ENCODE measurements around the gene PPP1R7.
"Not testable (repeated sequence)": the region's sequence is repeated elsewhere in the genome, so short reads cannot be mapped to it uniquely, and the experiment has no call there.

Gene PPP1R7

DNA sequence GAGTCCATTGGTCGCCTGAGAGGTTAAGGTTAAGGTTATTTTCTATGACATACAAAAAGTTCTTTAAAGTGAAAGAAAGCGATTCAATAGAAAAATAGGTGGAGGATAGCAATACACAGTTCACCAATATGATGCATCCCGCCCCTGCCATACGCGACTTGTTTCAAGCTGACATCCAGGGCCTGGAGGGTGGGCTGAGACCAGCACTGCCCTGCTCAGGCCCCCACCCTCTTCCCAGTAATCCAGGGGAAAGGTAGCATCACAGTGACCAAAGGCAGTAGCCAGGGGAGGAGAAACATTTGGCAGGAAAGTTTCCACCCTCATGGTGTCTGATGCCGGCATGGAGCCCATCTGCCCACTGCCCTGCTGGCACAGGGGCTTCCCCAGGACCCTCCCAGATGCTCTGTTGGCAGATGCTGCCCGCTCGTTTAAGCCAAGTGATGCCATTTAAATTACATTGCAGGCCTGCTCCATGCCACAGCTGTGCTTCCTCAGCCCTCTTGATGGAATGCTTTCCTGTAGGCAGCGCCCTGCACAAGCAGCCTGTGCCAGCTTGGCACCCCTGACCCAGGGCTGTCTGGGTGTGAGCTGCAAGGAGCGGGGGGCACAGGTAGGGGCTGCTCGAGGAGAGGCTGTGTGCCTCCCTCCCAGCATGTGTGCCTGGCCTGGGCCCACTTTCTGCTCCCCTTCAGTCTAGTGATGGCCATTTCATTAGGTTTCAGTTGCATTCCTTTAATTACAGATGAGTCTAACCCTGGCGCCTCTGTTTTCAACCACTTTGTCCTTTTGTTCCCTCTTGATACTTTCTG lies 27.5 kb downstream of the PPP1R7 start:
- FAIRE-seq: no peak

DNA sequence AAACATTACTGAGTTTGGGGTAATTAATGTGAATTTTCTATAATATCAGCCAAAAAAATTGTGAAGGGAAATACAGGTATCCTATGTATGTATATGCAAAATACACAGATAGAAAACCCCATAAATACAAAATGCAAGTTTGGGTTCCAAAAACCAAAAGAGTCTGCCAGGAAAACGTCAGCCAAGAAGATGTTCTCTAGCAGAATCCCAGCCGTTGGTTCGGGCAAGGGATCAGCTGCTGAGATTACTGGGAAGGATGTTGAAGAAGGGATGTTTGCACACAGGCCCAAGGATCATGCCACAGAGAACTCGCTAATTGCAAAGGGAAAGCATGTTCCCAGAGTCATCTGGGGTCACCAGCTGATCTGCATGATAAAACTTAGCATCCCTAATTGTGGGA lies 28.7 kb downstream of the PPP1R7 start:
- no peak for FAIRE-seq

DNA sequence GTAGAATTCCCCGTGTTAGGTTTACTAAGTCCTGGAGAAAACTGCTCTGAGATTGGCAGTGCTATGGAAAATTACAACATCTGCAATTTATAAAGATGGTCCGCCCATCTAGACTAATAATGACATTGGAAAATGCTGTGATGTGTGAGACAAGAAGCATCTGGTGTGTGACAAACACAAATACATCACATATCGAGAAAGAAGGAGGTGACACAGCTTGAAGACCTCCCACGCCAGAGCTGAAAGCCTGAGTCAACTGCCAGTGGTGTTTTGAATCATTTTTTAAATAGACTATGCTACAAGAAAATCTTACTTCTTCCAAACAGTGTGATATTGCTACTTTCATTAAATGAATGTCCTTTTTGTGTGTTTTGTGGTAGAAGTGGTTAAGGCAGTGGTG lies 29.6 kb downstream of the PPP1R7 start:
- FAIRE-seq: no peak

DNA sequence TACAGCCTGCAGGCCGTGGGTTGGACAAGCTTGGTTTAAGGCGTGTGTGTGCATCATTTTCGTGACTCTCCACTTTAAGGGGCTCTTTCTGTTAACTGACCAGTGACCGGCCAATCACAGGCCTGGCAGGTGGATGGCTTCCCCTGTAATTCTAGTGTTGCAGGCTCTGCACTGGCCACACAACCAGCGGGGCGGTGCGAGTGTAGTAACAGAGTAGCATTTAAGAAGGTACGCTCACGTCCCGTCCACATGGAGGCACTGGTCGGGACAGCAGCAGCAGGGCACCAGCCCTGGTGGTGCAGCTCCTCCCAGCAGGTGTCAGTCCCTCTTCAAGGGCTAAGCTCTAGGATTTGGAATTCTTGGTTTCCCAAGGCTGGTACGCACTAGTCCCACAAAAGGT lies 30.2 kb downstream of the PPP1R7 start:
- no peak for FAIRE-seq

DNA sequence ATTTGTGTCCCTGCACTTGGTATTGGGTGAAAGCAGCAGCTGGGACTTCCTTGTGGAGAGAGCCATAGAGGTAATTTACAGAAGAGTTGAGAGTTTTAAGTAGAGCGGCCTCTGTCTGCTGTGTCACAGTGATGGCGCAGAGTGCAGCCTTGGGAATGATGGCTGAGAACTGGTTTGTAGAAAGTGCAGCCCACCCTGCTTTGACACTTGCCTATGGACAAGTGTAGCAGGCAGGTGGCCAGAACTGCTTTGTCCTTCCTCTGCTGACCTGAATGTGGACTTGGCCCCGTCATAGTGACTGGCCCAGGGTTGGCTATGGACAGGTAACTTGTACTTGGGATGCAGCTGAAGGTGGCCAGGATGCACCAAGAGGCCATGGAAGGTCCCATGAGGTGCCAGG lies 31.9 kb downstream of the PPP1R7 start:
- FAIRE-seq: no peak

DNA sequence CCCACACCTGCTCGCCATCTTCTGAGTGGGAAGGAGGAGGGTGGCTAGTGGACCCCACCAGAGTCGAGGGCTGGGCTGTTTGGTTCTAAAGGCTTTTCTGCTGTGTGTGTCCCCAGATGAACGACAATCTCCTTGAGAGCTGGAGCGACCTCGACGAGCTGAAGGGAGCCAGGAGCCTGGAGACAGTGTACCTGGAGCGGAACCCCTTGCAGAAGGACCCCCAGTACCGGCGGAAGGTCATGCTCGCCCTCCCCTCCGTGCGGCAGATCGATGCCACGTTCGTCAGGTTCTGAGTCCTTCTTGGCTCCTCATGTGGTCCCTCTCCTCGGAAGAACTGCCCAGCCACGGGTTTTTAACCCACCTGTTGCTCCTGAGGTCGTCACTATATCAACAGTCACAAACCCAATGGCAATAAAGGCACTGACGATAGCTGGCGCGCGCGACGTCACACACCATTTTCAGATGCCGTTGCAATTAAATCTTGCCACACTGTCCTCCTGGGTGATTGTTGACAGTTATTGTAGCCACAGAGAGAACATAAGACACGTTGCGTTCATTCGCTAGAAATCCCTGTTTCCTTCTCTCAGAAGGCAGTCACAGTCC lies 32.4 kb downstream of the PPP1R7 start:
- no peak for FAIRE-seq

DNA sequence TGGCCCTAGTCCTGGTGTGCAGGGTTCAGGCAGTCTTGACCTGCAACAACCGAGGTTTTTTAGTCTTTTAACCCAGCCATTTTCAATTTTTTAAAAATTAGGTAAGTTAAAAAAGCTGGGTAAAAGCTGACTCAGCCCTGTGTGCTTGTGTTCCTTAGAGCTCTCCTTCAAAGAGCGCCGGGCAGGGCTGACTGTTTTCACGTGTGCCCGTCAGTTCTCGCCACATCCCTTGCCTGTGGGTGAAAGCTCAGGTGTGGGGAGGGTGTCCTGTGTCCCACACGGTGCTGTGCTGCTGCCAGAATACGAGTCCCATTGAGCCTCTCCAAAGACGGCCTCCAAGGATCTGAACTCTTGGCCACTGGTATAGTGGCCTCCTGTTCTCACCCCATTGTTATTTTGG lies 33.0 kb downstream of the PPP1R7 start:
- FAIRE-seq: no peak

DNA sequence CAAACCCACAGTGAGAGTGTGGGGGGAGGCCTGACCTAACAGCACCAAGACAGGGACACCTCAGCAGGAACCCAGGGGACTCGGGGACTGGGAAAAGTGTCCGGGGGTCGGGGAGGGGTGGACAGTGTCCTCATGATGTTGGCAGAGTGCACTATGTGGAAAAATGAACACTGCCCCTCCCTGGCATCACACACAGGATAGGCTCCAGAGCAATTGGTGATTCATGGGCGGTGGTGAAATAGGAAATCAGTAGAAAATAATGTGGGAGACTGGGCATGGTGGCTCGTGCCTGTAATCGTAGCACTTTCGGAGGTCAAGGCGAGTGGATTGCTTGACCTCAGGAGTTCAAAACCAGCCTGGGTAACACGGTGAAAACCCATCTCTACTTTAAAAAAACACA lies 34.6 kb downstream of the PPP1R7 start:
- FAIRE-seq: no peak

DNA sequence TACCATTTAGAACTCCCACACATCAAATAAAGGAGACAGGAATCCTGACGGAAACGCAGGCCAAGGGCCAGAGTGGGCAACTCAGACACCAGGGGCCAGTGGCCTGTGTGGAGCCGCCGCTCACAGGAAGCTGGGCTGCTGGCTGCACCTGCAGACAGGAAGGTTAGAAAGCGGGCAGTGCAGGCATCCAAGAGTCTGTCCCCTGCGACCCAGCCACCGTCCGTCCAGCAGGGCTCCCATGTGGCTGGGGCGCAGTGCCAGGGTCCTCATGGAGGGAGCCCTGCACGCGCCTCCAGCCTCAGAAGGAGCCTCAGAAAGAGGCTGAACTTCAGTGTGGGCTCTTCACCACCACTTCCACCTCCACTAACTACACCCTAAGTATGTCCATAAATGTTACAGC lies 35.7 kb downstream of the PPP1R7 start:
- FAIRE-seq: no peak

DNA sequence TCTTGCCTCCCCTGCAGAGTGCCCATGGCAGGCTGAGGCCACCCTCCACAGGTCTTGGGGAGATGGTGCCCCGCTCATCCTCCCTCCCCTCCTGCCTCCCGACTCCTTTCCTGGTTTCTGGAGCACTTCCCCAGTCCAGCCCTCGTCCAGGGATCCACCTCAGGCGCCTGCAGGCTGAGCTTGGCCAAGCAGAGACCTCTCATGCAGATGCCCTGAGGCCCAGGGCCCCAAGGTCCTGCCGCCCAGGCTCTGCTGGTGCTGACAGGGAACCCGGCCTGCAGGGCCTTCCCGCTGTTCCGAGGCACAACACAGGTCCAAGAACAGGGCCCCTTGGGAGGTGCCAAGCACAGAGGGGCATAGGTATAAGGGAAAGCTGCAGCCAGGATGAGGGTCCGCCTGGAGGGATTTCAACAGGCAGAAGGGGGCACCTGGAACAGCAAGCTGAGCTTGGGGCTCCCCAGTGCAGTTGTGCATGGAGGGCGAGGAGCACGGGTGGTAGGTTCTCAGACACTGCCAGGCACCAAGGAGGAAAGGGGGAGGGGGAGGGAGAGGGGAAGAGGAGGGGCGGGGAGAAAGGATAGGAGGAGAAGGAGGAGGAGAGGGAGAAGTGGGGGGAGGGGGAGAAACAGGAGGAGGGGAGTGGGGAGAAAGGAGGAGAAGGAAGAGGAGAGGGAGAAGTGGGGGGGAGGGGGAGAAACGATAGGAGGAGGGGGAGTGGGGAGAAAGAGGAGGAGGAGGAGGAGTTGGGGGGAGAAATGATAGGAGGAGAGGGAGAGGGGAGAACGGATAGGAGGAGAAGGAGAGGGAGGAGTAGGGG lies 37.0 kb downstream of the PPP1R7 start:
- no peak for FAIRE-seq

DNA sequence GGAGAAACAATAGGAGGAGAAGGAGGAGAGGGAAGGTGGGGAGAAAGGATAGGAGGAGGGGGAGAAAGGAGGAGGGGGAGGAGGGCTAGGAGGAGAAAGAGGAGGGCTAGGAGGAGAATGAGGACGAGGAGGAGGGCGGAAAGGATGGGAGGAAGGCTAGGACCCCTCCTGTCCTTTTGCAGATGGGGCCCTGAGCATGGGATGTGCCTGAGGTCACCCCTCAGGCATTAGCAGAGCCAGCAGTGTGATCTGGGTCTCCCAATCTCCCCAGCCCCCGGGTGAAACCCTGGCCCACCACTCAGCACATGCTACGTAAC lies 37.6 kb downstream of the PPP1R7 start:
- FAIRE-seq: no peak

DNA sequence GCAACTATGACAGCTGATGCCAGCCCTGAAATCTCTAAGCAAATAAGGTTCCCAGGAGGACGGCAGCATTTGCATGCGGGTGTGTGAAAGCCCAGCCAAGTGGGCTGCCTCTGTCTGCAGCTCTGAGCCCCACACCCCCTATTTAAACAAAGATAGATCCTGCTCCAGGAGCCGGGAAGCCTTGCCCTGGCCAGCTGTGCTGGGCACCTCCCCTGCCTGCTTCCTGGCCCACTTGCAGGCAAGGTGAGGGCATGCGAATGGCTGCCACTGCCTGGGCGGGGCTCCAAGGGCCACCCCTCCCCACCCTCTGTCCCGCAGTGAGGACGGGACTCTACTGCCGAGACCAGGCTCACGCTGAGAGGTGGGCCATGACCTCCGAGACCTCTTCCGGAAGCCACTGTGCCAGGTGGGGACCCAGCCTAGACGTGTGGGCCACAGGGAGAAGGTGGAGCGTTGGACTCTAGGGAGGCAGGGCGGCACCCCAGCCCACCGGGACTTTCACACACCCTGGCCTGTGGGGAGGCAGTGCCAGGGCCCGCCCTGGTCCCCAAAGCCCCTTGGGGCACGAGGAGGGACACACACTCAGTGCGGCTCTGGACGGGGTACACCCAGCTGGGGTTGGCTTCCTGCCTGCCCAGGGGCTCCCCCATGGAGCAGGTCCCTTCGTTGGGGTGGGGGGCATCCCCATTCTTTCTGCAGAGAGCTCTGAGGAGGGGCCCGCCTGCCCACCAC lies 38.3 kb downstream of the PPP1R7 start, which contains the start of gene ANO7:
Gene ANO7, plus strand, starts transcription at position 317 of the 732 bp plus-strand sequence. CDS start 1,387 bp downstream, outside the sequence.
- FAIRE-seq: no peak

DNA sequence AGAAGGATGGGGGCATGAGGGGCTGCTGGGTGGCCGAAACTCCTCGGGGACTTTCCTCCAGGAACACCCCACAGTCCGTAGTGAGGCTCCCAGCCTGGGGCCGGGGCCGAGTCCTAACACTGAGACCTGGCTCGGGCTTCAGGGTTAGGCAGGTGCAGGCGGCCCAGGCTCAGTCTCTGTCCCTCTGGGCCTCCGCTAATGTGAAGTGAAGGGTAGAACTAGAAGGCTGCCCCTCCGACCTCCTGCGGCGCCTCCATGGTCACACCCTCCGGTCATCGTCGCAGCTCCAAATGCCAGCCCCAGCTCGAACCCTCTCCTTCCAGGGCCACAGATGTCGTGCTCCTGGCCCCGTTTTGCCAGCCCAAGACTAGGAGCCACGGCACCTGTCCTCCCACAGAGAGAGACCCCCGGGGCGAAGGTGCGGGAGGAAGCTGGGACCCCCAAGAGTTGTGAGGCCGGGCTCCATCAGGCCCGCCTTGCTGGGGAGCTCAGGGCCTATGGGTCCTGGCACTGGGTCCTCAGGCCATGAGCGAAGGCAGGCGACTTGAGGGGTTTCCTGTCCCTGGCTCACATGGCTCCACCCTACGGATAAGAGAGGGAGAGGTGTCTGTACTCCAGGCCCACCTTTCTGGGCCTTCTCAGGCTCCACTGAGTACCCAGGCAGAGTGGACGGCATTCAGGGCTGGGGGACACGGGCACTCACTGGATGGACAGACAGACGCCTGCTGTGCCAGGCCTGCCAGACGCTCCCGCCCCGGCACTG lies 39.0 kb downstream of the PPP1R7 start:
- no peak for FAIRE-seq

DNA sequence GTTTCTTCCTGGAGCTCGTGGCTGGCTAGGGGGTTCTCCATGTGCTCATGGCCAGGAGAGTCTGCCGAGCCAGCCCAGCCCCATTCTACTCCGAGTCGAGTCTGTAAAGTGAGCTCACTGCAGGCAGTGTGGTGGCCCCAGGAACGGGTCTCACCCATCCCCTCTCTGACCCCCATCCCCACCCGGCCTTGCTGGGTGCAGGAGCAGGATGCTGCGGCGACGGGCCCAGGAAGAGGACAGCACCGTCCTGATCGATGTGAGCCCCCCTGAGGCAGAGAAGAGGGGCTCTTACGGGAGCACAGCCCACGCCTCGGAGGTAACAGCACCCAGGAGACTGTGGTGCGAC lies 39.6 kb downstream of the PPP1R7 start:
- no peak for FAIRE-seq

DNA sequence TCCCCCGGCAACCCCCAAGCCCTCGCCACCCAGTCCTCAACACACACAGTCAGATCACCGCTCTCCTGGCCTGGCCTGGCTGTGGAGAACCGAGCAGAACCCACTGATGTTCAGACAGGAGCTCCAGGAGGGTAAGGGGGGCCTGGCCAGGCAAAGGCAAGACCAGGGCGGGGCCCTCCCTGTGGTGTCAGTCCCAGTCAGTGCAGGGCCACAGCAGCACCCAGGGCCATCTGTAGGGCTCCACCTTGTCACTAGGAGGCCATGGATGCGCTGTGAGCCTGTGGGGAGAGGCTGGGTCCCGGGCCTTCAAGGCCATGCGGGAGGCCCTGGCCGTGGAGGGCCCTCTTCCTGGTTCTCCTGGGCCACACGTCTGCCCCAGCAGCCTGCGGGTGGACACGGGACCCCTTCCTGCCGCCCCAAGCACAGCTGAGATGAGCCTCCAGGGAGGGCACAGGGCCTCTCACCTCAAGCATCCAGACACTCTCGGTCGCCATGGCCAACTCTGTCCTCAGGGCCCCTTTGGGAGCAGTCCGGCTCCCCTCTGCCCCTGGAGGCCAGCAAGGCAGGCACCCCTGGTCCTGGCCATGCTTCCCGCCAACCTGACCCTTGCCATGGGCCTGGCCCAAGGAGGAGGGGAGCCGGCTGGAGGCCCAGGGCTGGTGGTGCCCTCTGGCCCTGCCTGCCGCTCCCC lies 40.2 kb downstream of the PPP1R7 start:
- FAIRE-seq: no peak

DNA sequence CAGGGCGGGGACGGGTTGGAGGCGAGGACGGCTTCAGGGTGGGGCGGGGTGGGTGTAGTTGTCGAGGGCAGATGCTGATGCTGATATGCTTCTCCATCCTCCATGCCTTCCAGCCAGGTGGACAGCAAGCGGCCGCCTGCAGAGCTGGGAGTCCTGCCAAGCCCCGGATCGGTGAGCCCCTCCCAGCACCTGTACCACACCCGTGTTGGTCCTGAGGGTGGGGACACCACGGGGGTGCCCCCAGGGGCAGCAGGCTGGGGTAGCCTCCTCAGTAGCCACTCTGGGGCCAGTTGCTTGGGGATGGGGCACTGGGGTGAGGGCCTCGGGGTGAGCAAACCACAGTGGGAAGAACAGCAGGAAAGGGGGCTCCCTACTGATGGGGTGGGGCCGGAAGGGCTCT lies 40.8 kb downstream of the PPP1R7 start:
- no peak for FAIRE-seq

DNA sequence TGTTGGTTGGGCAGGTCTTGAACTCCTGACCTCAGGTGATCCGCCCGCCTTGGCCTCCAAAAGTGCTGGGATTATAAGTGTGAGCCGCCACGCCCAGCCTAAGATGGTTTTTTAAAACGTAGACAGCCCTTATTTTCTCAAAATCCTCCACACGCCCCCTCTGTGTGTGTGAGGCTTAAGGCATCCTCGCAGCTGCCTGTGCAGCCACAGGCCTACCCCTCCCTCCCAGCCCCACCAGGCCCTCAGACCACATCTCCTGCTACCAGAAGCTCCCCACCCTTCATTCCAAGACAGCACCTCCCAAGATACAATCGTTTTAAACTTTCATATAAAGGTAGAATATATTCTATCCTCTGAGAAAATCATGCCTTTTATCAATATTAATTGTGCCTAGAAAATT lies 43.0 kb downstream of the PPP1R7 start:
- no peak for FAIRE-seq

DNA sequence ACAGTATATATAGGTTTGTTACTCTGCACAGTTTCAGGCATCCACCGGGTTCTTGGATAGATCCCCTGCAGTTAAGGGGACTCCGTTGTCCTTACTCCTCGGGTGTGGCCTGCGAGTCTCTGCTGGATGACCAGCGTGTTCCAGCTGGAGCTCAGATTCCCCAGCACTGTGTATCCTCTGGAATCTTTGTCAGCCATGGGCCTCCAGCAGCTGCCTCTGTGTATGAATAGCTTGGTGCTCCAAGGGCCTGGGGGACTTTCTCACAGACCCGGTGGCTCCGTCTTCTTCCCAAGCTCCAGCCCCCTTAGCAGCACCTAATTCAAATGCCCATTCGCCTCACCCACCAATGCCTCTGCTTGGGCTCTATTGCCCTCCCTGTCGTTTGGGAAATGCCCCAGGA lies 44.5 kb downstream of the PPP1R7 start:
- no peak for FAIRE-seq

DNA sequence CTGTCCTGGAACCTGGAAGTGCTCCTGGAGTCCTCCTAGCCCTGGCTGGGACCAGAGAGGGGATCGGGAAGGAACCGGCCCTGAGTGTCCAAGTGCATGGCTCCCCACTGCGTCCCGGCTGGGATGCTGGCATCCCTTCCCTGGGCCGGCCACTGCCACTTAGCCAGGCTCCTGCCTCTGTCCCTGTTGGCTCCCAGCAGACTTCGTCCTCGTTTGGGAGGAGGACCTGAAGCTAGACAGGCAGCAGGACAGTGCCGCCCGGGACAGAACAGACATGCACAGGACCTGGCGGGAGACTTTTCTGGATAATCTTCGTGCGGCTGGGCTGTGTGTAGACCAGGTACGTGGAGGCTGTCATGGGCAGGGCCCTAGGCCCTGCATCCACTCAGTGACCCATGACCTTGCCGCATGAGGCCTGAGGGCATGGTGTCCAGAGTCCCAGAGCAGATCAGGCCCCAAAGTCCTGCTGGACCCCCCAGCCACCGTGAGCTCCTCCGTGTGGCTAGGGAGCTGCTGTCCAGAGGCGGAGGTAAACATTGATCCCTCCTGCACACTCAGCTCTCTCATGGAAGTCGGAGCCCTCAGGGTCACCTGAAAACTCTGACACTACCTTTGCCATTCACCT lies 45.4 kb downstream of the PPP1R7 start:
- FAIRE-seq: no peak

DNA sequence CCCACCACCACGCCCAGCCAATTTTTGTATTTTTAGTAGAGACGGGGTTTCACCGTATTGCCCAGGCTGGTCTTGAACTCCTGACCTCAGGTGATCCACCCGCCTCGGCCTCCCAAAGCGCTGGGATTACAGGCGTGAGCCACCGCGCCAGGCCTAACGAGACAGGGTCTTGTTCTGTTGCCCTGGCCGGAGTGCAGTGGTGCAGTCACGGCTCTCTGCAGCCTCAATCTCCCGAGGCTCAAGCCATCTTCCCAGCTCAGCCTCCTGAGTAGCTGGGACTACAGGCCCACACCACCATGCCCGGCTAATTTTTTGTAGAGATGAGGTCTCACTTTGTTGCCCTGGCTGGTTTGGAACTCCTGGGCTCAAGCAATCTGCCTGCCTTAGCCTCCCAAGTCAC lies 47.0 kb downstream of the PPP1R7 start:
- not testable (repeated sequence) for FAIRE-seq

DNA sequence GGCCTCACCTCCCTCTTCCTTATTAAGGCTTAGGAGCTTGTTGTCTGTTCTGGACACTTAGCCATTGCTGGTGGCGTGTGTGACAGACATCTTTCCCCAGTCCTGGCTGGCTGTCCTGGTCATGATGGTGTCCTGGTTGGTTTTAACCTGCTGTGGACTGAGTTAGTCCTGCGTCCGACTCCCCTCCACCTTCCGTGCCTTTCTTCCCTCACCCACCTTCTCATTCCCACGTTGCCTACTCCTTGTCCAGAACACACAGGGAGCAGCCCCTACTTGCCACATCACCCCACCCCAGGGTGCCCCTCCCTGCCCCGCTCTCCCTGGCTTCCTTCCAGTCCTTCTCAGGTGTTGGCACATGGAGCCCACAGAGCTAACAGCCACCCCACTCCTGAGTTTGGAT lies 47.7 kb downstream of the PPP1R7 start:
- no peak for FAIRE-seq

All from islet of Langerhans (tissue), 1 donor.